KMS-11 (cell line): Measurements from ENCODE around the gene CENPX.

Source experiments
- H2AFZ ChIP-seq: fragments of 200-600 bp; sonication (generic); 2 replicates; pipeline ENCODE4 v1.6.1; 2016; ENCODE audit warnings: antibody characterized with exemption, mixed run types, low read depth
- H3K27ac ChIP-seq: fragments of 200-600 bp; sonication (generic); 2 replicates; pipeline ENCODE4 v1.6.1; 2016; ENCODE audit warnings: mild to moderate bottlenecking, mixed run types
- H3K27me3 ChIP-seq: fragments of 200-600 bp; sonication (generic); 2 replicates; pipeline ENCODE4 v1.6.1; 2017; ENCODE audit warnings: mild to moderate bottlenecking, low read depth, mixed run types, moderate library complexity; ENCODE audit not compliant: insufficient read depth
- H3K36me3 ChIP-seq: fragments of 200-600 bp; sonication (generic); 2 replicates; pipeline ENCODE4 v1.6.1; 2017; ENCODE audit warnings: mild to moderate bottlenecking, mixed run types; ENCODE audit not compliant: insufficient read depth
- H3K4me1 ChIP-seq: fragments of 200-600 bp; sonication (generic); 2 replicates; pipeline ENCODE4 v1.6.1; 2016; ENCODE audit warnings: mild to moderate bottlenecking, low read depth, mixed run types; ENCODE audit not compliant: poor library complexity, severe bottlenecking
- H3K4me2 ChIP-seq: fragments of 200-600 bp; sonication (generic); 2 replicates; pipeline ENCODE4 v1.7.0; 2016; ENCODE audit warnings: mild to moderate bottlenecking, mixed run types
- H3K4me3 ChIP-seq: fragments of 200-600 bp; sonication (generic); IDR thresholded peaks from 2 replicates; pipeline ENCODE4 v1.6.1; 2017; ENCODE audit warnings: low read depth, low read length, mixed read lengths; ENCODE audit not compliant: insufficient read depth
- H3K79me2 ChIP-seq: fragments of 200-600 bp; sonication (generic); 2 replicates; pipeline ENCODE4 v1.6.1; 2016; ENCODE audit warnings: low read depth, mixed run types; ENCODE audit not compliant: insufficient read depth
- H3K9ac ChIP-seq: fragments of 200-600 bp; sonication (generic); 2 replicates; pipeline ENCODE4 v1.6.1; 2016; ENCODE audit warnings: mild to moderate bottlenecking, mixed run types
- H4K20me1 ChIP-seq: fragments of 200-600 bp; sonication (generic); 2 replicates; pipeline ENCODE4 v1.6.1; 2016; ENCODE audit warnings: mild to moderate bottlenecking, mixed run types; ENCODE audit not compliant: insufficient read depth
- TF ChIP-seq, protein P1 (sequence below): fragments of 200-600 bp; sonication (generic); conservative IDR thresholded peaks from 2 replicates; pipeline ENCODE4 v1.6.1; 2017; ENCODE audit warnings: low read depth, mild to moderate bottlenecking, antibody characterized with exemption, low read length, moderate library complexity, mixed read lengths

The CENPX gene

DNA sequence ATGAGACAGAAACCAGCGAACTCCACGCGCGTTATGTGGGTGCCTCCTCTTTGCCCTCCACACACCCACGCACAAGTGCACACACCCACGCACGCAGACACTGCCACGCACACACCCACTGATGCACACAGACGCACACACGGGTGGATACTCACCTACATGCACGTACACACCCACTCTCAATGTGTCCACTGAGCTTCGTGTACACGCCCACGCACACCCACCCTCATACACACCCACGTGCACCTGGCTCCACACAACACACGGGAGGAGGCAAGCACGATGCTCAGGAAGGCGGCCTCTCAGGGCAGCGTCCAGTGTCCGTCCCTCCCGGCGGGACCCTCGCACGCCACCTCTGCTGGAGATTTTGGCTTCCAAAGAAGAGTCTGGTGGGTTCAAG lies 24.7 kb upstream of the CENPX start:
- H3K4me3 ChIP-seq, result no peak overlapping the region
- no peak overlapping the region for H3K27ac ChIP-seq
- peaks cover 4% of the 10 kb centered on the region; the same call in 1 of the 2 replicates for H3K79me2 ChIP-seq
- H3K27me3 ChIP-seq, result no peaks in the 10 kb centered on the region
- H3K9ac ChIP-seq, result no peak overlapping the region
- no peak overlapping the region for H2AFZ ChIP-seq
- no peaks in the 10 kb centered on the region for H4K20me1 ChIP-seq
- no peak overlapping the region for H3K4me2 ChIP-seq
- TF ChIP-seq, protein P1, sequence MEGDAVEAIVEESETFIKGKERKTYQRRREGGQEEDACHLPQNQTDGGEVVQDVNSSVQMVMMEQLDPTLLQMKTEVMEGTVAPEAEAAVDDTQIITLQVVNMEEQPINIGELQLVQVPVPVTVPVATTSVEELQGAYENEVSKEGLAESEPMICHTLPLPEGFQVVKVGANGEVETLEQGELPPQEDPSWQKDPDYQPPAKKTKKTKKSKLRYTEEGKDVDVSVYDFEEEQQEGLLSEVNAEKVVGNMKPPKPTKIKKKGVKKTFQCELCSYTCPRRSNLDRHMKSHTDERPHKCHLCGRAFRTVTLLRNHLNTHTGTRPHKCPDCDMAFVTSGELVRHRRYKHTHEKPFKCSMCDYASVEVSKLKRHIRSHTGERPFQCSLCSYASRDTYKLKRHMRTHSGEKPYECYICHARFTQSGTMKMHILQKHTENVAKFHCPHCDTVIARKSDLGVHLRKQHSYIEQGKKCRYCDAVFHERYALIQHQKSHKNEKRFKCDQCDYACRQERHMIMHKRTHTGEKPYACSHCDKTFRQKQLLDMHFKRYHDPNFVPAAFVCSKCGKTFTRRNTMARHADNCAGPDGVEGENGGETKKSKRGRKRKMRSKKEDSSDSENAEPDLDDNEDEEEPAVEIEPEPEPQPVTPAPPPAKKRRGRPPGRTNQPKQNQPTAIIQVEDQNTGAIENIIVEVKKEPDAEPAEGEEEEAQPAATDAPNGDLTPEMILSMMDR, result no peak
- no peaks in the 10 kb centered on the region for H3K36me3 ChIP-seq
- peaks cover 9% of the 10 kb centered on the region for H3K4me1 ChIP-seq

DNA sequence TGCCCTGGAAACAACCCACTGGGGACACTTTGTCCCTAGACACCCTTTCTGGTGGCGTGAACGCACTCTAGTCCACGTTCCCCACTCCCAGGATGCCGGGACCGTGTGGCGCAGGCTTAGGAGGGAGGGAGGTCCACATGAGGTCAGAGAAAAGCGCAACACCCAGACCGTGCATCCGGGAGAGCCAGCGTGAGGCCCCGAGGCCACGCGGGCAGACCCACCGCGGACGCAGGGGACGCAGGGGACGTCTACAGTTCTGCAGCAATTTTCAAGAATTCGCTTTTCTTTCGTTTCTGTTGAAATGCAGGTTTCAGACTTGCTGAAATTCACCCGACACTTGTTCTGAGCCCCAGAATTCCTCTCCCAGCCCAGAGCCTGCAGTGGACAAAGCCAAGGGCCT lies 24.2 kb upstream of the CENPX start:
- TF ChIP-seq, protein P1, result no peak
- Histone ChIP-seq H3K79me2 (no peaks in the 10 kb centered on the region), H3K9ac (no peak overlapping the region), H3K36me3 (no peaks in the 10 kb centered on the region), H3K27ac (no peak overlapping the region), H3K27me3 (no peaks in the 10 kb centered on the region), H3K4me3 (no peak overlapping the region), H4K20me1 (no peaks in the 10 kb centered on the region), H2AFZ (no peak overlapping the region), H3K4me1 (peaks cover 9% of the 10 kb centered on the region), H3K4me2 (no peak overlapping the region)

DNA sequence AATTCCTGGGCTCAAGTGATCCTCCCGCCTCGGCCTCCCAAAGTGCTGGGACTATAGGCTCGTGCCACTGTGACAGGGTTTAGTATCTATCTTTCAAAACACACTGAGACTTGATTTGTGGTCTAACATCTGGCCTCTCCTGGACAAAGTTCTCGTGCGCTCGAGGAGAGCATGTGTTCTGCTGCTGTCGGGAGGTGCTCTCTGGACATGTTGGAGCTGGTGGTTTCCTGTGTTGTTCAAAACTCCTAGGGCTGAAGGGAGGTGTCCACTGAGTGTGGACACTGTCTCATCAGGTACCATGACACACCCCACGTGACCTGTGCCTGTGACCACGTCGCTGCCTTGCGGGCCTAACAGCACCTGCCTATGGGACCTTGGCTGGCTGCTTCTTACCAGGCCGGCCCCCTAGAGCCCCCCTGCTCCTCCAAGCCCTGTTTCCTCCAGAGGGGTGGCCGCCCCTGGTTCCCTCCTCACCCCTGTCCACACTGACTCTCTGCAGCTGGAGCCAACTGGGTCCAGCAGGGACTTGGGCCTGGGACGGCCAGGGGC lies 23.3 kb upstream of the CENPX start:
- H3K79me2 ChIP-seq, result no peaks in the 10 kb centered on the region
- no peaks in the 10 kb centered on the region for H3K36me3 ChIP-seq
- no peaks in the 10 kb centered on the region for H4K20me1 ChIP-seq
- H3K27me3 ChIP-seq, result no peaks in the 10 kb centered on the region
- no peak overlapping the region for H3K27ac ChIP-seq
- H3K4me3 ChIP-seq, result no peak overlapping the region
- TF ChIP-seq, protein P1, result no peak
- no peak overlapping the region for H2AFZ ChIP-seq
- no peak overlapping the region for H3K4me2 ChIP-seq
- H3K4me1 ChIP-seq, result peaks cover 9% of the 10 kb centered on the region
- no peak overlapping the region for H3K9ac ChIP-seq

DNA sequence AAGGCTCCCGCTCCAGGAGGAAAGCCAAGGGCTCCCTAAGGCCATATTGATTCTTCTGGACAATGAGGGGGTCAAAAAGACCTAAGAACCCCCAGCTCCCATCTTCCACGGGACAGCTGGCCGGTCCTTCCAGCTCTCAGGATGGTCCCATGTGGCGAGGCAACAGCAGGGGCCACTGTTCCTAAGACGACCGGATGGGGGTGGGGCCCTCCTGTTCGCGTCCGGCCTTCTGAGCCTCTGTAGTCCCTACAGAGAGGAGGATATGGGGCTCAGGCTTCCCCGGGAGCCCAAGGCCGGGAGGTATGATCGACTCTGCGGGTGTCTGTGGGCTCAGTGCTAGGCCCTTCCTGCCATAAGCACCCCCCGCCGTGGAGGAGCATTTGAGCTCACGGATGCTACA lies 20.8 kb upstream of the CENPX start:
- Histone ChIP-seq H3K79me2 (no peaks in the 10 kb centered on the region), H4K20me1 (no peaks in the 10 kb centered on the region), H3K27ac (no peak overlapping the region)

More for the DNA sequence above, 20.8 kb upstream of the CENPX start:
- no peak overlapping the region for H2AFZ ChIP-seq
- H3K9ac ChIP-seq, result no peak overlapping the region
- H3K27me3 ChIP-seq, result no peaks in the 10 kb centered on the region
- TF ChIP-seq, protein P1, result no peak
- no peak overlapping the region for H3K4me3 ChIP-seq
- H3K4me1 ChIP-seq, result no peaks in the 10 kb centered on the region
- no peaks in the 10 kb centered on the region for H3K36me3 ChIP-seq
- H3K4me2 ChIP-seq, result no peak overlapping the region
